IMR-90 (cell line): Measurements from ENCODE around the gene C6orf47. TPM values are rescaled to one million over a fixed set of nuclear protein-coding genes. Genes with fewer than 3 reads are reported as not detected.

Experiments used
- ATAC-seq: fragments of 200-7000 bp; cut with Tn5 transposase; 2 replicates; pipeline ENCODE4 v1.9.1; 2020; ENCODE audit warnings: low read depth, mild to moderate bottlenecking, moderate library complexity
- BruUV-seq: library from RNA; stranded (reverse); fragments of 400-500 nt; replicated peaks from 2 replicates; lab custom pipeline; 2021; lab: Mats Ljungman, UMichigan
- CTCF ChIA-PET: fragments of 300-600 bp; formaldehyde crosslinking; extraction: SDS; loops from one replicate; lab custom pipeline; 2021; ENCODE audit warnings: antibody characterized with exemption; lab: Yijun Ruan, JAX
- POLR2A ChIA-PET: fragments of 300-600 bp; sonication (Branson Sonifier 250); formaldehyde crosslinking; loops from one replicate; lab custom pipeline; 2022; ENCODE audit warnings: antibody characterized with exemption; ENCODE audit not compliant: unreplicated experiment; lab: Charles Lee
- DNase-seq: peaks from one replicate; pipeline ENCODE4 v3.0.0; 2013
- H2AFZ ChIP-seq: replicated peaks from 2 replicates; pipeline ENCODE3; 2013; ENCODE audit warnings: low read length, mild to moderate bottlenecking; ENCODE audit not compliant: poor library complexity
- H2AK5ac ChIP-seq: 2 replicates; pipeline ENCODE4 v1.6.1; 2013; ENCODE audit warnings: low read depth, low read length, inconsistent platforms
- H2AK9ac ChIP-seq: replicated peaks from 2 replicates; pipeline ENCODE3; 2013; ENCODE audit warnings: mild to moderate bottlenecking, low read depth, low read length, moderate library complexity; ENCODE audit not compliant: poor library complexity
- H2BK120ac ChIP-seq: 2 replicates; pipeline ENCODE4 v1.6.1; 2013; ENCODE audit warnings: low read depth, low read length, inconsistent platforms
- H2BK15ac ChIP-seq: 3 replicates; pipeline ENCODE4 v1.6.1; 2013; ENCODE audit warnings: low read depth, low read length, inconsistent platforms
- H2BK20ac ChIP-seq: 2 replicates; pipeline ENCODE4 v1.6.1; 2013; ENCODE audit warnings: low read depth, mild to moderate bottlenecking, inconsistent platforms, low read length, moderate library complexity
- H2BK5ac ChIP-seq: 2 replicates; pipeline ENCODE4 v1.6.1; 2013; ENCODE audit warnings: mild to moderate bottlenecking, low read depth, low read length, inconsistent platforms; ENCODE audit not compliant: poor library complexity, severe bottlenecking
- H3K14ac ChIP-seq: replicated peaks from 2 replicates; pipeline ENCODE4 v1.6.1; 2013; ENCODE audit warnings: low read depth, low read length, inconsistent platforms
- H3K18ac ChIP-seq: 2 replicates; pipeline ENCODE4 v1.6.1; 2013; ENCODE audit warnings: low read depth, low read length, control low read depth
- H3K23ac ChIP-seq: 2 replicates; pipeline ENCODE4 v1.6.1; 2013; ENCODE audit warnings: low read depth, low read length, inconsistent platforms
- H3K27ac ChIP-seq: 2 replicates; pipeline ENCODE4 v1.5.1; 2013; ENCODE audit warnings: mild to moderate bottlenecking, control low read depth, low read length; ENCODE audit not compliant: insufficient read depth
- H3K27me3 ChIP-seq: 2 replicates; pipeline ENCODE4 v1.6.1; 2013; ENCODE audit warnings: low read length; ENCODE audit not compliant: control insufficient read depth, insufficient read depth
- H3K36me3 ChIP-seq: 2 replicates; pipeline ENCODE4 v1.6.1; 2013; ENCODE audit warnings: low read length, mixed read lengths; ENCODE audit not compliant: control insufficient read depth, insufficient read depth
- H3K4ac ChIP-seq: 2 replicates; pipeline ENCODE4 v1.6.1; 2013; ENCODE audit warnings: low read depth, low read length, inconsistent platforms
- H3K4me1 ChIP-seq: 2 replicates; pipeline ENCODE4 v1.6.1; 2013; ENCODE audit warnings: low read length, mixed read lengths; ENCODE audit not compliant: control insufficient read depth, insufficient read depth
- H3K4me2 ChIP-seq: 2 replicates; pipeline ENCODE4 v1.6.1; 2013; ENCODE audit warnings: low read depth, mild to moderate bottlenecking, control low read depth, low read length, moderate library complexity
- H3K4me3 ChIP-seq: 2 replicates; pipeline ENCODE4 v1.5.1; 2013; ENCODE audit warnings: low read depth, mild to moderate bottlenecking, control low read depth, low read length, moderate library complexity; ENCODE audit not compliant: insufficient read depth
- H3K56ac ChIP-seq: 2 replicates; pipeline ENCODE4 v1.6.1; 2013; ENCODE audit warnings: low read length, inconsistent platforms; ENCODE audit not compliant: insufficient read depth; ENCODE audit errors: extremely low read depth
- H3K79me1 ChIP-seq, 2 experiments: 2 replicates each; pipeline ENCODE4 v1.6.1; 2013; ENCODE audit warnings: low read length in 2 of 2, inconsistent platforms in 1 of 2, low read depth in 1 of 2
- H3K9ac ChIP-seq: 2 replicates; pipeline ENCODE4 v1.6.1; 2013; ENCODE audit warnings: low read depth, low read length, control low read depth
- H3K9me1 ChIP-seq: 2 replicates; pipeline ENCODE4 v1.6.1; 2013; ENCODE audit warnings: low read length, inconsistent platforms; ENCODE audit not compliant: insufficient read depth
- H3K9me3 ChIP-seq: 2 replicates; pipeline ENCODE4 v1.6.1; 2013; ENCODE audit warnings: low read length; ENCODE audit not compliant: control insufficient read depth, insufficient read depth
- H4K20me1 ChIP-seq: 2 replicates; pipeline ENCODE4 v1.6.1; 2013; ENCODE audit warnings: low read length, inconsistent platforms; ENCODE audit not compliant: insufficient read depth
- H4K5ac ChIP-seq: 2 replicates; pipeline ENCODE4 v1.6.1; 2013; ENCODE audit warnings: mild to moderate bottlenecking, low read depth, low read length, control low read depth
- H4K8ac ChIP-seq, 2 experiments: 2 replicates each; pipeline ENCODE4 v1.6.1; 2013; ENCODE audit warnings: low read depth in 2 of 2, low read length in 2 of 2, control low read depth in 1 of 2, inconsistent platforms in 1 of 2
- H4K91ac ChIP-seq: 2 replicates; pipeline ENCODE4 v1.6.1; 2013; ENCODE audit warnings: low read depth, low read length, inconsistent platforms; ENCODE audit not compliant: insufficient read depth
- MAFK ChIP-seq: IDR thresholded peaks from 2 replicates; pipeline ENCODE4 v1.6.1; 2012; ENCODE audit warnings: low read depth, low read length, improper control_type of control experiment
- MAZ ChIP-seq: IDR thresholded peaks from 2 replicates; pipeline ENCODE4 v1.6.1; 2012; ENCODE audit warnings: low read depth, mild to moderate bottlenecking, low read length, improper control_type of control experiment, moderate library complexity, borderline replicate concordance
- WGBS, 2 experiments: methylation state at CpG; one replicate each; pipeline versions ENCODE4 v1.1.5 to v1.1.7; 2013; ENCODE audit warnings: missing lambda C conversion rate in 2 of 2; ENCODE audit not compliant: insufficient read length in 1 of 2; ENCODE audit errors: extremely low coverage in 2 of 2; 5-methylcytosine and 5-hydroxymethylcytosine counted together
- dilution Hi-C: fragments of 300-500 bp; cut with HindIII; formaldehyde crosslinking; loops from one replicate; pipeline ENCODE4 v1.14.3; 2018; ENCODE audit warnings: low sequenced_read_pairs; ENCODE audit not compliant: unreplicated experiment
- in situ Hi-C: fragments of 300-500 bp; cut with MboI; formaldehyde crosslinking; loops from 3 replicates; pipeline ENCODE4 v1.14.3; 2019; ENCODE audit warnings: low sequenced_read_pairs, inconsistent platforms, mixed read lengths
- intact Hi-C: fragments of 100-400 bp; cut with micrococcal nuclease; formaldehyde crosslinking; loops from 2 replicates; pipeline ENCODE4 v1.10.0; 2022
- polyA plus RNA-seq, 3 experiments: library from polyadenylated mRNA; depleted of rRNA; stranded (reverse); fragments of >200 nt; gene quantifications; 2 replicates each; pipeline ENCODE4 v1.2.3, GENCODE V29; 2012; ENCODE audit warnings: low replicate concordance in 1 of 3
- total RNA-seq: library from RNA; depleted of rRNA; stranded (reverse); fragments of >200 nt; gene quantifications from 2 replicates; pipeline ENCODE4 v1.2.3, GENCODE V29; 2012

Gene C6orf47
- total and polyA plus RNA-seq, 2 of the 4 experiments (the other 2 are of a cell fraction): 8.9 to 14.2 TPM

GRCh38 chr6:31658158-31658688, 2.4 kb downstream of the C6orf47 start:
- H4K5ac ChIP-seq: no peak overlapping the region
- no peak overlapping the region for H3K56ac ChIP-seq
- intact Hi-C loops: no loop called here
- peaks cover 21 to 76% of the 10 kb centered on the region in 2 experiments; a peak in 3 of 4 replicates for H3K79me1 ChIP-seq
- DNase-seq: no peak
- H3K9me3 ChIP-seq: no peaks in the 10 kb centered on the region
- no peak overlapping the region for H3K18ac ChIP-seq
- ATAC-seq: no peak
- H3K9me1 ChIP-seq: peaks cover 17% of the 10 kb centered on the region; the same call in 1 of the 2 replicates
- dilution Hi-C loops: no loop called here
- H2AK9ac ChIP-seq: no peak overlapping the region
- H3K27me3 ChIP-seq: no peaks in the 10 kb centered on the region
- H2AFZ ChIP-seq: no peak overlapping the region
- H4K20me1 ChIP-seq: peaks cover 17% of the 10 kb centered on the region
- TF ChIP-seq MAZ (no peak), MAFK (peak; percentile 45)
- no peak overlapping the region for H2BK20ac ChIP-seq
- H3K36me3 ChIP-seq: peaks cover 15% of the 10 kb centered on the region
- no peak overlapping the region for H2BK5ac ChIP-seq
- no peak overlapping the region for H3K23ac ChIP-seq
- H2AK5ac ChIP-seq: no peak overlapping the region
- H3K4me1 ChIP-seq: peaks cover 14% of the 10 kb centered on the region
- in situ Hi-C loops: no loop called here
- ChIA-PET POLR2A (no interaction called here), CTCF (no interaction called here)
- no peak overlapping the region for H3K4me3 ChIP-seq
- no peak overlapping the region for H2BK120ac ChIP-seq
- no peak overlapping the region for H2BK15ac ChIP-seq
- H4K8ac ChIP-seq: no peak overlapping the region
- BruUV-seq: no TSS peak
- H4K91ac ChIP-seq: no peak overlapping the region
- H3K14ac ChIP-seq: no peak overlapping the region
- H3K27ac ChIP-seq: no peak overlapping the region
- no CpG with 5 or more reads among the region's 4 CpGs for WGBS, 2 experiments
- H3K9ac ChIP-seq: no peak overlapping the region
- no peak overlapping the region for H3K4ac ChIP-seq
- no peak overlapping the region; the same call in 1 of the 2 replicates for H3K4me2 ChIP-seq
